Measurements from ENCODE around the gene KCNC1. TPM values are rescaled to one million over a fixed set of nuclear protein-coding genes. Genes with fewer than 3 reads are reported as not detected.

KCNC1 gene
- total and polyA plus RNA-seq, 2 of the 13 experiments (the other 11 are each of a cell fraction or from before 2014, with no cell fraction given), result 0.01 to 0.04 TPM

GRCh38 chr11:17779861-17780594 lies 45.4 kb downstream of the KCNC1 start (continued):
- TF ChIP-seq CTCF (CRISPR knock-in tag; IDR thresholded peaks at IDR 0.05) (peak; percentile 50), REXO4 (CRISPR knock-in tag; IDR thresholded peaks at IDR 0.05; ENCODE audit: borderline replicate concordance) (no peak), STAG1 (CRISPR knock-in tag; IDR thresholded peaks at IDR 0.05) (peak; percentile 43), GTF3A (CRISPR knock-in tag; conservative IDR thresholded peaks at IDR 0.05) (no peak)

DNA sequence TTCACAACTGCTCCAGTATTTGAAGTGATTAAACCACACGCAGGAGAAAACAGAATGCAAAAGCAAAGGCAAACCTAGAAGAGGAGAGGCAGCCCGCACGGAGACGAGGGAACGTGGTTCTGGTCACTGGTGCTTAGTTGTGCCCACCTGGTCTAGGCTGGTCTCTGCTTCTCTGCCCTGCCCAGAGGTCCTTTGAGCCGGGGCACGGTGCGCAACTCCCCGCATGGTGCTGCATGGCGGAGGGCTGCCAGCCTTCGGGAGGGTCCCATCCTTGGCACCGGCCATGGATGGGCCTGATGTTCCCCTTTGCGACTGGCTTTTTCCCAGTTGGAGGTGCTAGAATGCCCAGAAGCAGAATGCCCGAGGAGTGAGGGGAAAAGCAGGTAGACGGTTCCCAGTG lies 46.1 kb downstream of the KCNC1 start:
- 85% methylated on average over 7 of the region's 15 CpGs for WGBS (ENCODE audit: low lambda C conversion rate)
- no peak for DNase-seq (ENCODE audit: low spot score)
- H3K4me1 ChIP-seq (ENCODE audit: insufficient read depth, low read length), result 0 out of 2 replicates have a peak, but pooled peaks cover 5% of the 10 kb centered on the region
- no peak for ATAC-seq
- no peak overlapping the region for H3K27ac ChIP-seq (ENCODE audit: extremely low read length, insufficient read depth, low read length)
- no peak overlapping the region for H2AFZ ChIP-seq (ENCODE audit: low read length)
- H3K9ac ChIP-seq (ENCODE audit: insufficient read depth, low read depth, low read length), result no peak overlapping the region
- in situ Hi-C loops (cut with HindIII; ENCODE audit: extremely low pct_ligation_motif_present, low pct_unique_long_range_greater_than_20kb), result no loop called here
- intact Hi-C loops (cut with micrococcal nuclease; ENCODE audit: unreplicated experiment), result no loop called here
- H3K36me3 ChIP-seq (replicated peaks in 1 of 2; ENCODE audit: control insufficient read depth in 1 of 2, insufficient read depth in 2 of 2, low read length in 2 of 2), result no peaks in the 10 kb centered on the region; a peak in 2 of 5 replicates
- H3K4me3 ChIP-seq (replicated peaks in 1 of 3; ENCODE audit: insufficient read depth in 1 of 3, low read depth in 2 of 3, low read length in 3 of 3), result no peak overlapping the region
- H3K27me3 ChIP-seq (ENCODE audit: control insufficient read depth in 1 of 2, insufficient read depth in 2 of 2, low read length in 2 of 2), result peaks cover 0 to 1% of the 10 kb centered on the region in 2 experiments; a peak in 1 of 5 replicates
- no peak for TF ChIP-seq HMG20B (CRISPR knock-in tag; conservative IDR thresholded peaks at IDR 0.05)
- TF ChIP-seq SNRNP70 (IDR thresholded peaks at IDR 0.05; ENCODE audit: low read depth, low read length), result no peak
- no peak for TF ChIP-seq KDM4B (CRISPR knock-in tag; IDR thresholded peaks at IDR 0.05)
- TF ChIP-seq ZNF761 (CRISPR knock-in tag; conservative IDR thresholded peaks at IDR 0.05), result no peak
- no peak for TF ChIP-seq GLI4 (CRISPR knock-in tag; IDR thresholded peaks at IDR 0.05; ENCODE audit: borderline replicate concordance)
- TF ChIP-seq ZNF616 (CRISPR knock-in tag; IDR thresholded peaks at IDR 0.05; ENCODE audit: low read depth), result no peak
- TF ChIP-seq HOXD1 (CRISPR knock-in tag; IDR thresholded peaks at IDR 0.05), result no peak
- TF ChIP-seq ZNF672 (CRISPR knock-in tag; IDR thresholded peaks at IDR 0.05), result no peak
- TF ChIP-seq RAD21 (CRISPR knock-in tag; IDR thresholded peaks at IDR 0.05), result no peak
- no peak for TF ChIP-seq KAT8 (CRISPR knock-in tag; IDR thresholded peaks at IDR 0.05)
- TF ChIP-seq SP2 (CRISPR knock-in tag; IDR thresholded peaks at IDR 0.05), result no peak
- no peak for TF ChIP-seq EHMT2 (IDR thresholded peaks at IDR 0.05; ENCODE audit: borderline replicate concordance, low read depth, low read length)
- no peak for TF ChIP-seq TBX3 (IDR thresholded peaks at IDR 0.05; ENCODE audit: borderline replicate concordance)
- TF ChIP-seq RXRA (CRISPR knock-in tag; IDR thresholded peaks at IDR 0.05), result no peak
- no peak for TF ChIP-seq POLR2AphosphoS5 (IDR thresholded peaks at IDR 0.05; ENCODE audit: low read depth, low read length)
- no peak for TF ChIP-seq IRX3 (CRISPR knock-in tag; IDR thresholded peaks at IDR 0.05; ENCODE audit: borderline replicate concordance, low read depth)
- no peak for TF ChIP-seq FOXA1 (IDR thresholded peaks at IDR 0.05)
- no peak for TF ChIP-seq FOXA1 (CRISPR knock-in tag; IDR thresholded peaks at IDR 0.05)
- TF ChIP-seq ETV6 (CRISPR knock-in tag; conservative IDR thresholded peaks at IDR 0.05), result no peak
- no peaks in the 10 kb centered on the region for H3K9me3 ChIP-seq (ENCODE audit: low read length)
- H3K4me2 ChIP-seq (ENCODE audit: low read depth, low read length), result no peak overlapping the region
- H3K79me2 ChIP-seq (ENCODE audit: insufficient read depth, low read length), result no peaks in the 10 kb centered on the region
- H4K20me1 ChIP-seq (ENCODE audit: insufficient read depth, low read length), result no peaks in the 10 kb centered on the region
- BruUV-seq (replicated peaks), result no TSS peak
- POLR2A ChIA-PET, result no interaction called here
- CTCF ChIA-PET (ENCODE audit: low intra/inter-chr PET ratio, low total read pairs), result interaction anchor here (2.4 kb wide), 1 partner anchor 20 kb away, joined by 11 read pairs; no protein-coding TSS in a partner anchor
- no peak for FAIRE-seq

Measured in HepG2 (cell line).